Stimulated activated CD4-positive, alpha-beta T cell treated with anti-CD3 and anti-CD28 coated beads, Interleukin-15, amount 100 ng/mL, for 1 hour (primary cell): Measurements from ENCODE around the gene SIRT7.

Experiments
- DNase-seq, 2 donors: peaks; one replicate each; pipeline ENCODE4 v3.0.0-alpha.2; 2020; ENCODE audit warnings: low read depth in 1 of 2, low spot score in 1 of 2

Gene SIRT7

GRCh38 chr17:81867170-81867990, 50.6 kb downstream of the SIRT7 start:
- DNase-seq, result no peak

- DNase-seq, result no peak
Observed at GRCh38 chr17:81866440-81867169, 51.4 kb downstream of the SIRT7 start.

GRCh38 chr17:81865733-81866439, 52.1 kb downstream of the SIRT7 start:
- peak in 1 of 2 donors; percentile 11 for DNase-seq

GRCh38 chr17:81865358-81865732, 52.6 kb downstream of the SIRT7 start:
- no peak for DNase-seq

- DNase-seq, result no peak
Observed at GRCh38 chr17:81863833-81864768, 53.9 kb downstream of the SIRT7 start.

GRCh38 chr17:81863123-81863675, 54.8 kb downstream of the SIRT7 start:
- DNase-seq, result no peak
